ENCODE data around the gene TSPAN5.

Gene TSPAN5

DNA sequence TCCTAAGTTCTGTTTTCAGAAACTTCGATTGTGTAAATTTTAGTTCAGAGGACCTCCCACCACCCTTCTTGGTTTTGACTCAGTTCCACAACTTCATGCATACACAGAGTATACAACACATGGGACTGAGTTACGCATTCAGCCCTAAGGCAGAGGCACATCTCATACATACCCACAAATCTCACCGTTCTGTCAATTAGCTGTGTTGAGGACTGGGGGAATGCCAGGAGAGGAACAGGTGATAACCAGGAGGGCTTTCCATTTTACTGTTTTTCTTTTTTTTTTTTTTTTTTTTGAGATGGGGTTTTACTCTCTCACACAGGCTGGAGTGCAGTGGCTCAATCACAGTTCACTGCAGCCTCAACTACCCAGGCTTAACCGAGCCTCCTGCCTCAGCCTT is 150.2 kb downstream of the TSPAN5 start:
- Mint-ChIP-seq H3K27ac (no peak overlapping the region), H3K36me3 (peaks cover 10% of the 10 kb centered on the region), H3K9me3 (no peaks in the 10 kb centered on the region), H3K4me1 (peaks cover 32% of the 10 kb centered on the region), H3K4me3 (no peak overlapping the region), H3K27me3 (no peaks in the 10 kb centered on the region)

DNA sequence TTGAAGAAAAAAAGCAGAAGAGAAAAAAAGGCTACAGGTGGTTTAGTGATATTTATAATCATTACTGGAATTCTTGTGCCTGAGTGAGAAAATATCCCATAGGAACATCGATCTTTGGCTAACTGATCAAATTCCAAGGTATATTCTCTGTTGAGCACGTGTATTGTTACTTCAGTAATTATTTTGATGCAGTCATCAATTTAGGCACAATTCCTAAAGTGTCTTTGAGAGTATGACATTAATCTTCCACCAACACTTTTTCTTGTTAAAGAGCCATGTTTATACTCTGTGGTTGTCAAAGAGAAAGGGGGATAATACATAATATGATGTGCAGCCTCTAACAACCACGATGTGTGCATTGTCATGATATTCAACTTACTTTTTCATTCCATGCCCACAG is 151.1 kb downstream of the TSPAN5 start:
- Mint-ChIP-seq H3K36me3 (peaks cover 12% of the 10 kb centered on the region), H3K9me3 (no peaks in the 10 kb centered on the region), H3K4me3 (no peak overlapping the region), H3K4me1 (peaks cover 26% of the 10 kb centered on the region), H3K27me3 (no peaks in the 10 kb centered on the region), H3K27ac (no peak overlapping the region)

DNA sequence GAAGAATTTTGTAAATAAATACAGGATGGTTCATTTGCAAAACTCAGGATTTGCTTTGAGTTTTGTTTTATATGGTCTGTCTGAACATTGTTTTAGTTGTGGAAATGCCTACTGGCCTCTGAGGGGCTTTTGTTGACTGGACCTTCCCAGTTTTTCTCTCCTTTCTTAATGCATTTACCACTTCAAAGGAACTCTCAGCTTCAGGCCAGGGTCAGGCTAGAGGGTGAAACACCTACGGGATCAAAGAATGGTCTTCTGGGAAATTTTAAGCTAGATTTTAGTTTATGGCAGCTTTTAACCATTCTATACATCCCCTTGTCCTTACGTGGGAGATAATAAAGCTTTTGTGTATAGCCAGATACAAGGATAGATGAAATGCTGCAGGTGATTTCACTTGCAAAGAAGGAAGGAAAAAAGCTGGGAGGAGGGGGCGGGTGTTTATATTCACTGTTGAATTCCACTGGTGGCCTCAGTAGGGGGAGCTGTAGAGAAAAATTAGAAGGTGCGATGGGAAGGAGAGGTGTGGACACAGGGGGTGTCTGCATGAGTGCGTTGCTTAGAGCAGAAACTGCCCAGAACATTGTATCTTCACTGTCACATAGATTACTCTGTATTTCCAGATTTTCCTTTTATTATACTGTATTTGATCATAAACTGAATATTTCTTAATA is 151.8 kb downstream of the TSPAN5 start:
- no peaks in the 10 kb centered on the region for H3K27me3 Mint-ChIP-seq
- H3K36me3 Mint-ChIP-seq, result peaks cover 18% of the 10 kb centered on the region
- no peaks in the 10 kb centered on the region for H3K9me3 Mint-ChIP-seq
- H3K4me3 Mint-ChIP-seq, result no peak overlapping the region
- H3K4me1 Mint-ChIP-seq, result peaks cover 26% of the 10 kb centered on the region
- H3K27ac Mint-ChIP-seq, result no peak overlapping the region

DNA sequence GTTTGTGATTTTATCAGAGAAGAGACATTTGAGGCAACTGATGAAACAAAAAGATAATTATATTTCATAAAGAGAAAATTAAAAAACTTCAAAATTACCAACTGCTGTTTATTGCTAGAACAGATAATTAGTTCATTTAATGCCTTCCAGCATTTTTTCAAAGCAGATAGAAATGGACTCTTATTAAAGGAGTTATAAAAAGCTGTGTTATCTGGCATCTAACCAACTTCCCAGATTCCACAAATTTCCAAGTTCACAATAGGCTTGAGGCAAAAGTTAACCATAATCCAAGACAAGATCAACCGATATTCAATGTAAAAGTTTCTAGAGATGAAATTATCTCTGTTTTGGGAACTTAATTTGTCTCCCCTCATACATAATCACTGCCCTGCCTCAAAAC is 152.4 kb downstream of the TSPAN5 start:
- peaks cover 21% of the 10 kb centered on the region for H3K36me3 Mint-ChIP-seq
- H3K27me3 Mint-ChIP-seq, result no peaks in the 10 kb centered on the region
- no peak overlapping the region for H3K27ac Mint-ChIP-seq
- no peak overlapping the region for H3K4me3 Mint-ChIP-seq
- H3K9me3 Mint-ChIP-seq, result no peaks in the 10 kb centered on the region
- H3K4me1 Mint-ChIP-seq, result peaks cover 24% of the 10 kb centered on the region

DNA sequence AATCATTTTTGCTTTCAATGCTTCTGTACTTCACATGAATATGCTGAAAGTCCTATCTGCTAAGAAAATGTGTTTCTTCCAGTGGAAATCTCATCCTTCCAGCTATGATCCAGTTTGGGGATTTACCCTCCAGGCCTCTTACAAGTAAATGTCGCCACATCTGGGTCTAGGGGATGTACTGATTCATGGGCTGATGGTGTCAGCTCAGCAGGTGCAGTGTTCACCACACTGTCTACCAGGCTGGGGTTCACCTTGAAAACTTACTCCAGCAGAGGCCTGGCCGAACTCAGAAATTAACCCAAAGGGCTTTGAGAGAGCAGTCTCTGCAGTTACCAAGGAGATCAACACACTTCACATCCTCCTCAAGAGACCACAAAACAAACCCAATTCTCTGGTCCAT is 154.3 kb downstream of the TSPAN5 start:
- H3K36me3 Mint-ChIP-seq, result peaks cover 22% of the 10 kb centered on the region
- no peak overlapping the region for H3K4me3 Mint-ChIP-seq
- H3K27me3 Mint-ChIP-seq, result no peaks in the 10 kb centered on the region
- H3K27ac Mint-ChIP-seq, result no peak overlapping the region
- H3K4me1 Mint-ChIP-seq, result peaks cover 17% of the 10 kb centered on the region
- H3K9me3 Mint-ChIP-seq, result no peaks in the 10 kb centered on the region

DNA sequence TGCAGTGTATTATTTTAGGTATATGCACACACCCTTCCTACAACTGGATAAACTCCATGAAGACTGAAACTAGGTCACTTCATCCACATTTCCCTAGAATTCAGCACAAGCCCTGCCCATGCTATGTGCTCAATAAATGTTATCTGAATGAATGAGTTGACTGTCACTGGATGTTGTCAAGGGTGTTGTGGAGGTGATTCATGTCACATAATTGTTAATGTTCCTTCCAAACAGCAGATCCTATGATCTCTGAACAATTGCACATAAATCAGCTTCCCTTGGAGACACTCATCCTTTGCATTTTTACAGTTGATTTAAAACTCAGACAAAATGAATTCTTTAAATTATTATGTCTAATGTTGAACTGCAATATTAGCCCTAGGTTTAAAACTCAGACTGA is 154.7 kb downstream of the TSPAN5 start:
- peaks cover 22% of the 10 kb centered on the region for H3K36me3 Mint-ChIP-seq
- H3K9me3 Mint-ChIP-seq, result no peaks in the 10 kb centered on the region
- no peaks in the 10 kb centered on the region for H3K27me3 Mint-ChIP-seq
- H3K4me3 Mint-ChIP-seq, result no peak overlapping the region
- no peak overlapping the region for H3K27ac Mint-ChIP-seq
- H3K4me1 Mint-ChIP-seq, result peaks cover 13% of the 10 kb centered on the region

DNA sequence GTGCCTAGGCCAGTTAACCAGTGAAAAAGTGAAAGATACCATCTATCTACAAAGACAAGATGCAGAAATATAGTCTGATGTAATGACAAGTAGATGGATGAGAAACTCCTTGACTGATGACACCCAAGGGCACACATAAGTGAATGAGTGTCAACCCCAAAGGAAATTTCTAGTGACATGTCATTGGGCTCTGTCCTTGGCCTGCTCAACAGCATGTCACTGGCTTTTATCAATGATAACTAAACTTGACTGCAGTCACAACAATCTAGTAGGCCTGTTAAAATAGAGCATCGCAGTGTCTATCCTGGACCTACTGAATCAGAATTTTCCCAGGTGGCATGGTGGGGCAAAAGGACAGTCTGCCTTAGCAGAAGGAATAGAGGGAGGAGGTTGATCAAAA is 155.8 kb downstream of the TSPAN5 start:
- Mint-ChIP-seq H3K27me3 (no peaks in the 10 kb centered on the region), H3K4me1 (peaks cover 9% of the 10 kb centered on the region), H3K9me3 (no peaks in the 10 kb centered on the region), H3K36me3 (peaks cover 22% of the 10 kb centered on the region), H3K27ac (no peak overlapping the region), H3K4me3 (no peak overlapping the region)

DNA sequence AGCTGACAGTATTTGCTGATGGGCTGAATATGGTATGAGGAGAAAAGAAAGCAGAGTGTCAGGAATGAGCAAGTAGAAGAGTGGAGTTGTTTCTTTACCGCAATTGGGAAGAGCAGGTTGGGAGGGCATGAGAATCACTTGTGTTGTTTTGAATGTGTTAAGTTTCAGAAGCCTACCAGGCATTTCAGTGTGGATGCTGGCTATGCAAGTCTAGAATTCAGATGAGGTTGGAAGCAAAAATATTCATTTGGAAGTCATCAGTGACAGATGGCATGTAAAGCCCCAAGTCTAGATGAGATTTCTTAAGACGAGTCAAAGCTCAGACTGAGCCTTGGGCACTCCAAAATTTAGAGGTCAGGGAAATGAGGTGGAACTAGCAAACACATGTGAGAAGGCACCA is 156.4 kb downstream of the TSPAN5 start:
- H3K27me3 Mint-ChIP-seq, result no peaks in the 10 kb centered on the region
- H3K4me1 Mint-ChIP-seq, result peaks cover 9% of the 10 kb centered on the region
- H3K9me3 Mint-ChIP-seq, result no peaks in the 10 kb centered on the region
- no peak overlapping the region for H3K4me3 Mint-ChIP-seq
- H3K36me3 Mint-ChIP-seq, result peaks cover 24% of the 10 kb centered on the region
- no peak overlapping the region for H3K27ac Mint-ChIP-seq

DNA sequence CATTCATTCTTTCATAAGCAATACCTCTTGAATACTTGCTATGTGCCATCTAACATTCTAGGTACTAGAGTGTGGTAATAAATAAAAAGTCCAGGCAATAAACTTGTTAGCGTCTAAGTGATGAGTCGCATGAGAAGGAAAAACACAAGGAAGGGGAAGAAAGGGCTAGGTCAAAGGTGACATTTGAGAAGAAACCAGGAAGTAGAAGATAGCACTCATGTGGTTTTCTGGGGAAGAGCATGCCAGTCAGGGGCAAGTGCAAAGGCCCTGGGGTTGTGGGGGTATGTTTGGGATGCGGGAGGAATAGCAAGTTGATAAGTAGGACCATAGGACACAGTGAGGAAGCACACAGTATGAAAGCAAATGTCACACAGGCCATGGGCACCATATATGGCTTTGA is 157.0 kb downstream of the TSPAN5 start:
- peaks cover 27% of the 10 kb centered on the region for H3K36me3 Mint-ChIP-seq
- peaks cover 9% of the 10 kb centered on the region for H3K4me1 Mint-ChIP-seq
- H3K4me3 Mint-ChIP-seq, result no peak overlapping the region
- no peaks in the 10 kb centered on the region for H3K9me3 Mint-ChIP-seq
- H3K27ac Mint-ChIP-seq, result no peak overlapping the region
- H3K27me3 Mint-ChIP-seq, result no peaks in the 10 kb centered on the region

DNA sequence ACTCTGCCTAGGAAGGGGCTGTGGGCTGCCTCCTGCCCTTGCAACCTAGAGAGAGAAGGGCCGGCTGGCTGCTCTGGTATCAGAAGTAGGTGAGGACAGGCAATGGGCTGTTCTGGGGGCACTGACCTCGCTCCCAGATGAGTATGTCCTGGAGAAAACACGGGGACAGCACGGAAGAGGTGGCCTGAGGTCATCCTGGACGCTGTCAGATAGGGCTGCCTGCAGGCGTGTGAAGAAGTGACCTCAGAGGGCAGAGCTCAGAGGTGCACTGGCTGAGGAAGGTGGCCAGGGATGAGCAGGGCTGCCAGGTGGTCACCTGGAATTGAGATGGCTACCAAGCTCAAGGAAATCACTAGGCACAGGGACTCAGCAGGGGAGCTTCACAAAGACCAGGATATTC is 159.6 kb downstream of the TSPAN5 start:
- Mint-ChIP-seq H3K27me3 (no peaks in the 10 kb centered on the region), H3K4me3 (no peak overlapping the region), H3K27ac (no peak overlapping the region)

DNA sequence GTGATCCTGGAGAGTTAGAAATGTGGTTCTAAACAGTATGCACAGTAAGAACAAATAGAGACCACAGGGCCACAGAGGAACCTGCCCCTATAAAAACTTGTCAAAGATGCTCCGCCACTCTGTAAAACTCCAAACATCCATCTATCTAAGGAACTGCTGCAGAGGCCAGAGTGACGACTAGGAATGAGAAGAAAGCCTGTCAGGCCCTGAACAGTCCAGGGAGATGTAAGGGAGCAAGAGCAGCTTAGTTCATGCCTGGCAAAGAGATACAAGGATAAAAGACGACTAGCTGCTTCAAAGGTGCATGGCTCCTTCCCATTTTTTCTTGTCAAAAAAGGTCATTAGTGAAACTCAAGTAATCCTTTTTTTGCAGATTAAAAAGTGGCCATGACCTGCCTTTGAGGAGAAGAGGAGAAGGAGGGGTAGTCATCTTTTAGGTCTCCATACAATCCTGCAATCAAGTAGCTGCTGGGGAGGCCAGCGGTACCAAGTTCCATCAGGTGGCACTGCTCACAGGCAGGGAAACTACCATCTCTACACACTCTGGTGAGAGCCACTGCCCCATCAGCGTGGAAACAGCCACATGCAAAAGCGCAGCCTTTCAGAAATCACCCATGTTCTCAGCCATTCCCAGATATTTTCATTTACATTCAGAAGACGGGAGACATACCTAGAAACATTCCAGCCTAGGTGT is 162.1 kb downstream of the TSPAN5 start:
- Mint-ChIP-seq H3K27me3 (no peaks in the 10 kb centered on the region), H3K27ac (no peak overlapping the region), H3K4me1 (peaks cover 16% of the 10 kb centered on the region), H3K9me3 (no peaks in the 10 kb centered on the region), H3K36me3 (peaks cover 11% of the 10 kb centered on the region), H3K4me3 (no peak overlapping the region)

More for the DNA sequence above, 159.6 kb downstream of the TSPAN5 start:
- peaks cover 25% of the 10 kb centered on the region for H3K36me3 Mint-ChIP-seq
- H3K9me3 Mint-ChIP-seq, result no peaks in the 10 kb centered on the region
- peaks cover 9% of the 10 kb centered on the region for H3K4me1 Mint-ChIP-seq

DNA sequence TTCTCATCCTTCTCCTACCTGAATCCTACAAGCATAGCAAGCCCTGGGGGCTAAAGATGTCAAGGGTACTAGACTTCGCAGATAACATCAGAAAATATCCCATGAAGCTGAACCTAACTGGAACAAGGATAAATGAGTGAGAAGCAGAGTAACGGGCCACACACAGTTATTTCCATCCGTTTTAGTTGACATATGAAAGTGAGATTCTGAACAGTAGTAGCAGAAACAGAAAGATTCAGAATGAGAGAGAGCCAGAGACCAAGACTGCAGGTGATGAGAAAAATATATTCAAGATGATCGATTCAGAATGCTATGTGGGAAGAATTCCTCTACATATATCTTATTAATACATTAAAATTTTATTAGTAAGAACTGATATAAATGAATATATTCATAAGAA is 165.1 kb downstream of the TSPAN5 start:
- Mint-ChIP-seq H3K36me3 (peaks cover 10% of the 10 kb centered on the region), H3K9me3 (no peaks in the 10 kb centered on the region), H3K27ac (no peak overlapping the region), H3K27me3 (no peaks in the 10 kb centered on the region), H3K4me3 (no peak overlapping the region), H3K4me1 (peaks cover 16% of the 10 kb centered on the region)

DNA sequence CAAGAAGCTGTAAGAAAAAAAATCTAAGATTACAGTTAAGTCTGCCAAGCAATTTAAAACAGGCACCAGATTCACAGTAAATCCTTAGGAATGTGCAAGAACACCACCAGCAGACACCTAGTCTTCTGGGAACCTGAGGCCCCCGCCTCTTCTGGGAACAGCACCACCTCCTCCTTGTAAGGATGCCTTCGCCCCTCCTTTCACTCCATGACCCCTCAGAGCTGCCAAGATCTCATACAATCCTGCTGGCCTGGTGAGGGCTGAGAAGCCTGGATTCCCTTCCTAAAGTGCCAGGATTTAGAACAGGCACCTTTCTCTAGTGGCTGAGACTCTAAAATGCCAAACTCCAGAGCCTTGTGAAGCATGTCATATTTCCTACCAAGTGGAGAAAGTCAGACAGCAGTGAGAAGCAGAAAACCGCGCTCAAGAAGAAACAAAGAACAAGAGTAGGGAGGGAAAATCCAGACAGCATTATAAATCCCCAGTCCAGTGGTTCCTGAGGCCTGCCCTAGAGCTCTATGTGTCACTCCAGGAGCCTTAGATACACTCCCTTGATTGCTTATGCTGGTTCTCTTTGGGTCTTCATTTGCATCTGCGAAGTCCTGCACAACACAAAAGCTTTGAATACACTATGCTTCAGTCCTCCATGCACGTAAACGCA is 166.4 kb downstream of the TSPAN5 start:
- peak overlapping the region; percentile 1 for H3K27ac Mint-ChIP-seq
- no peaks in the 10 kb centered on the region for H3K9me3 Mint-ChIP-seq
- H3K4me1 Mint-ChIP-seq, result peaks cover 28% of the 10 kb centered on the region
- H3K4me3 Mint-ChIP-seq, result no peak overlapping the region
- H3K36me3 Mint-ChIP-seq, result peaks cover 8% of the 10 kb centered on the region
- no peaks in the 10 kb centered on the region for H3K27me3 Mint-ChIP-seq

DNA sequence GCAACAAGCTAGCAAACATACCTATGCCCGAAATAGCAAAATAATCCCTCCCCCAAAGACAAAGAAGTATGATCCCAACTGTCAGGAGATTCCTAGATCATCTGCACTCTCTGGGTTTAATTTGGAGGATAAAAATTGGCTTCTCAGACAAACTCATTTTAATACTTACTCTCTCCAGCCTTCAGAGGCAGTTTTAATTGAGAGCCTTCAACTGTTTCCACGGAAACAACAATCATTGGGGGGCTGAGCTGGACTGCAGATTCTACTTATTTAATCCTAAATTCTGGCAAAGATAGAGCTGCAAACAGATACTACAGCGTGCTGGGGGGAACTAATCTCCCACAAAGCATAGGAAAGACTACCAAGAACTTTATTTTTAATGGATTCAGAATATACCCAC is 168.2 kb downstream of the TSPAN5 start:
- H3K4me3 Mint-ChIP-seq, result no peak overlapping the region
- H3K9me3 Mint-ChIP-seq, result no peaks in the 10 kb centered on the region
- H3K27me3 Mint-ChIP-seq, result no peaks in the 10 kb centered on the region
- no peak overlapping the region for H3K27ac Mint-ChIP-seq
- H3K36me3 Mint-ChIP-seq, result peaks cover 9% of the 10 kb centered on the region
- peaks cover 45% of the 10 kb centered on the region for H3K4me1 Mint-ChIP-seq

DNA sequence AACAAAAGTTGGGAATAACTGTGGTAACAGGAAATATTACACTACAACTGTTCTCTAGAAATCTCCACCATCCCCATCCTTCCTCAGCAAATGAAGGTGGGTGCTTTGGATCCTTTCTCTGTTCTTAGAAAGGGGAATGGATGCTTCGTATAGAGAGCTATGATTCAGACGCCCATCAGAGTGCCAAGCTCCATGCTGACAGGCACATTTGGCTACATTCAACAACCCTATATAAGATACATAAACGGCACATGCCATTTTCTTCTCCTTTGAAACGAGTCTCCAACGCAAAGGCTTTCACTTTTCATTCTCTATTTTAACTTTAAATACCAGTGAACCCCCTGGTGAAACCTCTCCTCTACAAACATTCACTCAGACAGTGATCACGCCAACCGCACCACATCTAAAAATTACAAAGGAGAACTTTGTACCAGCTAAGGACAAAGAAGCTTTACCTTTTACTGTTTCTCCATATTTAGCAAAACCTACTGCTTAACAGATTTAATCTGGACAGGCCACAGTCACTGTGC is 172.5 kb downstream of the TSPAN5 start:
- peaks cover 77% of the 10 kb centered on the region for H3K4me1 Mint-ChIP-seq
- peak overlapping the region; percentile 93 for H3K27ac Mint-ChIP-seq
- H3K4me3 Mint-ChIP-seq, result peak overlapping the region; percentile 47
- H3K27me3 Mint-ChIP-seq, result no peaks in the 10 kb centered on the region
- H3K36me3 Mint-ChIP-seq, result peaks cover 13% of the 10 kb centered on the region
- no peaks in the 10 kb centered on the region for H3K9me3 Mint-ChIP-seq

DNA sequence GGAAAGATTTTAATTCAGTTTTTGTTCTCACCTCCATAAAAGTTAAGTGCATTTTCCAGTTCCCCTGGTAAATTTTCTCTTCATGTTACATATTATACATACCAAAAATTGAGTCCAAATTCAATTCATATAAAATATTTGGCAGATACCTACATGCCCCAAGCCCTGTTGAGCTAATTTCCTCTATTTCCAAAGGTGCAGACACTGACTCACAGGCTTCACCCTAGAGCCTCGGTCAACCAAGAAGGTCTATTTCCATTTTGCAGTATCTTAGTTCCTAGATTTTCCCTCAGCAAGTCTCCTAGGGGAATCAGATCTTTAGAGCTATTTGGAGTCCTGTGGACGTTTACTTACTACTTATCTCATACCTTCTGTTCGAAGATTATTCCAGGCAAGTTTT is 174.4 kb downstream of the TSPAN5 start:
- no peaks in the 10 kb centered on the region for H3K27me3 Mint-ChIP-seq
- H3K27ac Mint-ChIP-seq, result peak overlapping the region; percentile 99
- no peaks in the 10 kb centered on the region for H3K9me3 Mint-ChIP-seq
- peak overlapping the region; percentile 82 for H3K4me3 Mint-ChIP-seq
- peaks cover 83% of the 10 kb centered on the region for H3K4me1 Mint-ChIP-seq
- peaks cover 13% of the 10 kb centered on the region for H3K36me3 Mint-ChIP-seq

Data from activated naive CD4-positive, alpha-beta T cell treated with anti-CD3 and anti-CD28 coated beads, Interleukin-2, amount 50 U/mL, for 24 hours (primary cell).